SIG-M5 (cell line): Measurements from ENCODE around the gene FUT3.
"Not testable (repeated sequence)": the region's sequence is repeated elsewhere in the genome, so short reads cannot be mapped to it uniquely, and the experiment has no call there.

Experiments used
- DNase-seq: peaks from one replicate; lab custom pipeline; 2025; lab: John Stamatoyannopoulos, UW

The FUT3 gene

GRCh38 chr19:5851302-5851701 is at the start of gene FUT3:
Gene FUT3, minus strand, starts transcription at chr19:5851449.
- DNase-seq = no peak

- DNase-seq = no peak
Measured at GRCh38 chr19:5900976-5901375, 49.7 kb upstream of the FUT3 start.

GRCh38 chr19:5899728-5900526 is 48.7 kb upstream of the FUT3 start:
- no peak for DNase-seq

- DNase-seq = no peak
Measured at GRCh38 chr19:5897189-5897969, 46.1 kb upstream of the FUT3 start.

- DNase-seq = no peak
Measured at GRCh38 chr19:5896365-5897076, 45.3 kb upstream of the FUT3 start.

- no peak for DNase-seq
Measured at GRCh38 chr19:5895890-5896289, 44.6 kb upstream of the FUT3 start.

- no peak for DNase-seq
Measured at GRCh38 chr19:5895409-5895808, 44.2 kb upstream of the FUT3 start.

GRCh38 chr19:5894704-5895349 is 43.6 kb upstream of the FUT3 start:
- no peak for DNase-seq

GRCh38 chr19:5893907-5894703 is 42.9 kb upstream of the FUT3 start:
- no peak for DNase-seq

GRCh38 chr19:5893296-5893903 is 42.2 kb upstream of the FUT3 start:
- DNase-seq = no peak

- DNase-seq = no peak
Measured at GRCh38 chr19:5892772-5893275, 41.6 kb upstream of the FUT3 start.

GRCh38 chr19:5891938-5892771 is 40.9 kb upstream of the FUT3 start:
- DNase-seq = no peak

- DNase-seq = no peak
Measured at GRCh38 chr19:5891572-5891937, 40.3 kb upstream of the FUT3 start.

GRCh38 chr19:5890099-5890498 is 38.9 kb upstream of the FUT3 start:
- no peak for DNase-seq

GRCh38 chr19:5889288-5889971 is 38.2 kb upstream of the FUT3 start:
- no peak for DNase-seq

- not testable (repeated sequence) for DNase-seq
Measured at GRCh38 chr19:5884065-5884811, 33.0 kb upstream of the FUT3 start.

- DNase-seq = not testable (repeated sequence)
Measured at GRCh38 chr19:5883157-5883873, 32.1 kb upstream of the FUT3 start.
